Heart right ventricle (tissue), 16 donors: ENCODE measurements around the gene RAI1. TPM values are rescaled to one million over a fixed set of nuclear protein-coding genes. Genes with fewer than 3 reads are reported as not detected.

Experiments used
- ATAC-seq, 8 donors: fragments of 200-7000 bp; cut with Tn5 transposase; one replicate each; pipeline ENCODE4 v1.9.1; 2020; ENCODE audit warnings: mild to moderate bottlenecking in 8 of 8, moderate library complexity in 8 of 8, moderate number of reproducible peaks in 1 of 8
- DNase-seq, 2 donors: peaks; one replicate each; pipeline ENCODE4 v3.0.0-alpha.2; 2020
- H3K27ac ChIP-seq, 10 donors: fragments of 200-600 bp; sonication (generic) in 2 of 10; one replicate each; pipeline versions ENCODE4 v1.5.0 to v1.8.0; 2020 to 2022; ENCODE audit warnings: mild to moderate bottlenecking in 3 of 10
- H3K27me3 ChIP-seq, 7 donors: fragments of 200-600 bp; one replicate each; pipeline ENCODE4 v1.8.0; 2021 to 2022; ENCODE audit warnings: mild to moderate bottlenecking in 2 of 7
- H3K36me3 ChIP-seq, 9 donors: fragments of 200-600 bp; sonication (generic) in 1 of 9; one replicate each; pipeline versions ENCODE4 v1.5.0 to v1.8.0; 2020 to 2022; ENCODE audit warnings: mild to moderate bottlenecking in 2 of 9
- H3K4me1 ChIP-seq, 9 donors: fragments of 200-600 bp; sonication (generic) in 1 of 9; one replicate each; pipeline versions ENCODE4 v1.5.0 to v1.8.0; 2020 to 2022; ENCODE audit warnings: mild to moderate bottlenecking in 4 of 9
- H3K4me3 ChIP-seq, 10 donors: fragments of 200-600 bp; sonication (generic) in 2 of 10; one replicate each; pipeline versions ENCODE4 v1.5.0 to v1.8.0; 2020 to 2022; ENCODE audit warnings: mild to moderate bottlenecking in 7 of 10, moderate library complexity in 2 of 10
- H3K9me3 ChIP-seq, 11 donors: fragments of 200-600 bp in 10 of 11; sonication (generic) in 2 of 11; one replicate each; pipeline versions ENCODE4 v1.5.0 to v1.8.0; 2013 to 2022; ENCODE audit warnings: mild to moderate bottlenecking in 2 of 11, control low read depth in 1 of 11, moderate library complexity in 1 of 11
- CTCF ChIP-seq, 9 donors: fragments of 200-600 bp; sonication (generic) in 2 of 9; IDR thresholded peaks; one replicate each; pipeline versions ENCODE4 v1.5.0 to v1.8.0; 2021 to 2022; ENCODE audit warnings: antibody characterized with exemption in 9 of 9, mild to moderate bottlenecking in 5 of 9, moderate library complexity in 1 of 9
- WGBS, 2 donors: extraction: QIAGEN DNeasy Blood & Tissue Kit; methylation state at CpG; one replicate each; pipeline ENCODE4 v1.1.7; 2013; ENCODE audit warnings: inconsistent platforms in 1 of 2; 5-methylcytosine and 5-hydroxymethylcytosine counted together
- intact Hi-C, 10 donors: fragments of 100-400 bp; cut with DNase I; formaldehyde crosslinking; loops; one replicate each; pipeline versions ENCODE4 v1.11.1 to v1.14.2; 2022
- polyA plus RNA-seq, 2 donors: library from polyadenylated mRNA; stranded (reverse); fragments of 200-250 nt; gene quantifications; one replicate each; pipeline ENCODE4 v1.2.3, GENCODE V29; 2013
- total RNA-seq, 10 donors: library from RNA; stranded (reverse); fragmentation: NEBNext Ultra II Directional in 3 of 10; extraction: Animal tissue kit (Norgen Biotek cat#: 25700) in 3 of 10; gene quantifications; one replicate each; pipeline versions ENCODE4 v1.2.1 to v1.2.4, GENCODE V29; 2021 to 2023
- donor health status: Arrhythmogenic right ventricular cardiomyopathy.
- donor health status: ischemic (EF 13 %, LVEDD 7.1; RV severe dilation, severe dysfunction).
- donor health status: healthy with polysubstance abuse.
- donor health status: DM: no; HTN: yes; CAD: no.
- donor health status: DM: no; HTN: no; CAD: no.
- donor health status: ischemic (EF 25% LVEDD 6.9; RV normal size, moderate dysfunction).
- donor health status: ischemic (EF 25% LVEDD 5.7; RV mildly dilated, moderate dysfunction).
- donor health status: healthy.
- donor health status: DM: yes; HTN: yes; CAD: no.
- donor health status: Ischemic cardiomyopathy.
- donor health status: ischemic (EF 35%, LVEDD 5.7; RV mildly dilated, moderate dysfunction).
- donor health status: nonischemic (EF 11% LVEDD 7.7; RV severe dilation, severe dysfunction).
- donor health status: DM: yes; HTN: yes; CAD: no.
- donor health status: PGD.
- donor health status: ischemic (EF 29% LVEDD 5.4; RV normal size, mild dysfunction).
- donor health status: nonischemic (EF 23%, LVEDD 6.1; RV moderate dilation, normal function).

RAI1 gene
- total and polyA plus RNA-seq, 12 donors: 13.8 to 32.0 (median 19.8) TPM

DNA sequence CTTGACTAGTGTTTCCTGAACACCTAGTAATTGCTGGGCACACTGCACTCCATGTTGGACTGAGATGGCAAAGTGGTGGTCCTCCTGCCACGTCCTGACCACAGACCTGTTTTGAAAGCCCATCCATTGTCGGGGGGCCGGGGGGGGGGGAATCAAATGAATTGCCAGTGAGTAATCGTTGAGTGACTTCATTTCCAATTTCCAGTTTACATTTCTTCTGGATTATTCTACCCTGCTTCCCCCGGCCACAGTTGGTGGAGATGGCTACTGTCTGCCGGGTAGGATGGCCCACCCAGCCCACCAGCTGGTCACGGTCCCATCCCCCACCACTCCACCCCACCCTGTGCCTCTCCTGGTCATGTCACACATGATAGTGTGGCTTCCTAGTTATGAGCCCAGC is 18.2 kb downstream of the RAI1 start:
- H3K36me3 ChIP-seq: no peaks in the 10 kb centered on the region
- no peak for TF ChIP-seq CTCF (IDR thresholded peaks at IDR 0.05)
- 87 to 90% methylated on average over 7 of the region's 7 CpGs for WGBS, 2 donors
- DNase-seq: no peak
- no peaks in the 10 kb centered on the region for H3K9me3 ChIP-seq
- intact Hi-C loops: loop anchor here in 1 of 10 donors (5.0 kb wide), 1 partner anchor 43 kb away; no protein-coding TSS in a partner anchor
- no peak for ATAC-seq
- peaks cover 0 to 11% (median 0%) of the 10 kb centered on the region in 7 donors for H3K27me3 ChIP-seq
- H3K4me3 ChIP-seq: no peak overlapping the region
- H3K27ac ChIP-seq: peak overlapping the region in 5 of 10 donors; percentile 39 to 100 (median 98)
- peaks cover 24 to 97% (median 91%) of the 10 kb centered on the region in 9 donors for H3K4me1 ChIP-seq

GRCh38 chr17:17700251-17700969 is 19.2 kb downstream of the RAI1 start:
- Histone ChIP-seq H3K4me1 (peaks cover 20 to 93% (median 85%) of the 10 kb centered on the region in 9 donors), H3K27me3 (peaks cover 0 to 11% (median 0%) of the 10 kb centered on the region in 7 donors), H3K36me3 (peaks cover 0 to 6% (median 0%) of the 10 kb centered on the region in 9 donors), H3K27ac (peak overlapping the region in 4 of 10 donors; percentile 7 to 58 (median 28)), H3K4me3 (peak overlapping the region in 9 of 10 donors; percentile 19 to 49 (median 43)), H3K9me3 (no peaks in the 10 kb centered on the region)
- TF ChIP-seq CTCF (IDR thresholded peaks at IDR 0.05): no peak
- intact Hi-C loops: no loop called here
- 48 to 58% methylated on average over 77 to 86 of the region's 86 CpGs for WGBS, 2 donors
- ATAC-seq: no peak
- DNase-seq: peak in 1 of 2 donors; percentile 30

DNA sequence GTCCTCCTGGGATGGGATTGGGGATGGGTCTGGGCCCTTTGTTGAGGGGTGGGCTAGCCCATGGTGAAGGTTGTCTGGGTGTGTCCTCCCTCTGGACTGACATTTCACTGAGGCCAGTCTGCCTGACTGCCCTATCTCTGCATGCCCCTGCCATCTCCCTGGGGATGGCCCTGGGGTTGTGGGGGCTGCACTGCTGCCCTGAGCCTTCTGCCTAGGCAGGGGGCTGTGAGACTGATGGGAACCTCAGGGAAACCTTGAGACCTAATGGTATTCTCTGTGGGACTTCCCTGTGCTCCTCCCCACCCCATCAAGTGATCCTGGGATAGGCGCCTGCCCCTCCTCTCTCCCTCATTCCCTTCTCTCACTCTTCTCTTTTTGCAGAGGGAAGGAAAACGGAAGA is 19.9 kb downstream of the RAI1 start:
- ATAC-seq (no peak), DNase-seq (no peak)
- Histone ChIP-seq H3K4me1 (peaks cover 16 to 87% (median 78%) of the 10 kb centered on the region in 9 donors), H3K9me3 (no peaks in the 10 kb centered on the region), H3K4me3 (peak overlapping the region in 3 of 10 donors; percentile 33 to 46 (median 44)), H3K27ac (no peak overlapping the region), H3K36me3 (peaks cover 0 to 6% (median 0%) of the 10 kb centered on the region in 9 donors), H3K27me3 (peaks cover 0 to 11% (median 0%) of the 10 kb centered on the region in 7 donors)
- intact Hi-C loops: no loop called here
- WGBS, 2 donors: 92 to 100% methylated on average over 2 of the region's 2 CpGs
- TF ChIP-seq CTCF (IDR thresholded peaks at IDR 0.05): no peak

DNA sequence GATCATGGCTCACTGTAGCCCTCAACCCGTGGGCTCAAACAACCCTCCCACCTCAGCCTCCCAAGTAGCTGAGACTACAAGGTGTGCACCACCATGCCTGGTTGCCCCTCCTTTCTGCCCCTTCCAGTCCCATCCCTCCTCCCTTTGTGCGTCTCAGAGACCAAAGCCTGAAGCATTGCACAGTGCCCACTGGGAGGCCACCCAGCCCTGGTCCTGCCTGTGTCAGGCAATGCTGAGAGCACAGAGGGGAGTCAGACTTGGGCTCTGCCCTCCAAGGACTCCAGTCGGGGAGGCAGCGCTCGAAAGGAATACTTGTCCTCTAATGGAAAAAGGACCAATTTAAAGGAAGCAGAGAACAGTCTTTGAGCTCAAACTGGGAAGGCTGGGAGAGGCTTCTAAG is 20.4 kb downstream of the RAI1 start:
- no peak for DNase-seq
- no peak for ATAC-seq
- WGBS, 2 donors: 84 to 85% methylated on average over 5 of the region's 5 CpGs
- peak overlapping the region in 2 of 10 donors; percentile 31 to 34 for H3K27ac ChIP-seq
- TF ChIP-seq CTCF (IDR thresholded peaks at IDR 0.05): no peak
- no peaks in the 10 kb centered on the region for H3K9me3 ChIP-seq
- H3K4me3 ChIP-seq: no peak overlapping the region
- intact Hi-C loops: no loop called here
- peaks cover 16 to 87% (median 75%) of the 10 kb centered on the region in 9 donors for H3K4me1 ChIP-seq
- peaks cover 0 to 6% (median 0%) of the 10 kb centered on the region in 9 donors for H3K36me3 ChIP-seq
- H3K27me3 ChIP-seq: peaks cover 0 to 11% (median 0%) of the 10 kb centered on the region in 7 donors
